H9 (cell line): Measurements from ENCODE around the gene NOX5. TPM values are rescaled to one million over a fixed set of nuclear protein-coding genes. Genes with fewer than 3 reads are reported as not detected.

Source experiments
- DNase-seq: peaks from one replicate; pipeline ENCODE4 v3.0.0-alpha.2; 2017
- H2AFZ ChIP-seq: one replicate; pipeline ENCODE4 v1.6.1; 2013; ENCODE audit warnings: mild to moderate bottlenecking, low read length, control low read depth, moderate library complexity
- H2AK5ac ChIP-seq: 2 replicates; pipeline ENCODE4 v1.6.1; 2013; ENCODE audit warnings: low read length, control low read depth, mixed read lengths; ENCODE audit not compliant: insufficient read length
- H2BK120ac ChIP-seq: one replicate; pipeline ENCODE4 v1.6.1; 2013; ENCODE audit warnings: low read depth, mild to moderate bottlenecking, low read length, control low read depth, inconsistent platforms; ENCODE audit not compliant: poor library complexity, severe bottlenecking
- H2BK12ac ChIP-seq: 2 replicates; pipeline ENCODE4 v1.6.1; 2013; ENCODE audit warnings: low read length, control low read depth, mixed read lengths, low read depth; ENCODE audit not compliant: insufficient read length
- H2BK15ac ChIP-seq: 2 replicates; pipeline ENCODE4 v1.6.1; 2013; ENCODE audit warnings: low read depth, low read length, control low read depth
- H2BK20ac ChIP-seq: one replicate; pipeline ENCODE4 v1.6.1; 2013; ENCODE audit warnings: low read depth, mild to moderate bottlenecking, low read length, control low read depth, inconsistent platforms; ENCODE audit not compliant: poor library complexity, severe bottlenecking
- H2BK5ac ChIP-seq: 2 replicates; pipeline ENCODE4 v1.6.1; 2013; ENCODE audit warnings: low read length, control low read depth, mixed read lengths; ENCODE audit not compliant: insufficient read length
- H3K14ac ChIP-seq: 2 replicates; pipeline ENCODE4 v1.6.1; 2013; ENCODE audit warnings: low read length, control low read depth; ENCODE audit not compliant: insufficient read depth
- H3K18ac ChIP-seq: 2 replicates; pipeline ENCODE4 v1.6.1; 2013; ENCODE audit warnings: low read depth, mild to moderate bottlenecking, mixed read lengths, low read length, control low read depth; ENCODE audit not compliant: insufficient read length
- H3K23ac ChIP-seq: 2 replicates; pipeline ENCODE4 v1.6.1; 2013; ENCODE audit warnings: low read length, control low read depth, mixed read lengths, low read depth; ENCODE audit not compliant: insufficient read length
- H3K23me2 ChIP-seq: 2 replicates; pipeline ENCODE4 v1.6.1; 2013; ENCODE audit warnings: low read depth, mild to moderate bottlenecking, mixed read lengths, low read length, control low read depth; ENCODE audit not compliant: insufficient read length, poor library complexity, severe bottlenecking
- H3K27ac ChIP-seq: 2 replicates; pipeline ENCODE4 v1.5.1; 2013; ENCODE audit warnings: low read length, control low read depth, mixed read lengths, low read depth; ENCODE audit not compliant: insufficient read length
- H3K27me3 ChIP-seq: 2 replicates; pipeline ENCODE4 v1.6.1; 2013; ENCODE audit warnings: low read length, control low read depth, inconsistent platforms; ENCODE audit not compliant: insufficient read depth
- H3K4ac ChIP-seq: 2 replicates; pipeline ENCODE4 v1.6.1; 2013; ENCODE audit warnings: low read depth, mild to moderate bottlenecking, control low read depth, inconsistent platforms, low read length, moderate library complexity
- H3K4me1 ChIP-seq: 2 replicates; pipeline ENCODE4 v1.6.1; 2013; ENCODE audit warnings: low read length, control low read depth, inconsistent platforms; ENCODE audit not compliant: insufficient read depth
- H3K4me2 ChIP-seq: 2 replicates; pipeline ENCODE4 v1.6.1; 2013; ENCODE audit warnings: low read length, control low read depth, mixed read lengths; ENCODE audit not compliant: insufficient read length, insufficient read depth
- H3K56ac ChIP-seq: 2 replicates; pipeline ENCODE4 v1.6.1; 2013; ENCODE audit warnings: low read depth, mild to moderate bottlenecking, mixed read lengths, low read length, control low read depth; ENCODE audit not compliant: insufficient read length
- H3K79me1 ChIP-seq: 2 replicates; pipeline ENCODE4 v1.6.1; 2013; ENCODE audit warnings: low read depth, mild to moderate bottlenecking, moderate library complexity, low read length, control low read depth, inconsistent platforms; ENCODE audit not compliant: insufficient read depth, poor library complexity, severe bottlenecking
- H3K79me2 ChIP-seq: 2 replicates; pipeline ENCODE4 v1.6.1; 2013; ENCODE audit warnings: low read length, control low read depth, inconsistent platforms; ENCODE audit not compliant: insufficient read depth
- H3K9ac ChIP-seq: 2 replicates; pipeline ENCODE4 v1.6.1; 2013; ENCODE audit warnings: low read length, control low read depth, mixed read lengths; ENCODE audit not compliant: insufficient read length; ENCODE audit errors: extremely low read depth
- H3K9me3 ChIP-seq: one replicate; pipeline ENCODE4 v1.6.1; 2013; ENCODE audit warnings: low read depth, low read length, inconsistent platforms; ENCODE audit not compliant: control insufficient read depth
- H3T11ph ChIP-seq: one replicate; pipeline ENCODE4 v1.6.1; 2013; ENCODE audit warnings: mild to moderate bottlenecking, low read length, control low read depth, inconsistent platforms
- H4K20me1 ChIP-seq: one replicate; pipeline ENCODE4 v1.6.1; 2013; ENCODE audit not compliant: control insufficient read depth, insufficient read length, insufficient read depth
- H4K5ac ChIP-seq: 2 replicates; pipeline ENCODE4 v1.6.1; 2013; ENCODE audit warnings: low read depth, mild to moderate bottlenecking, mixed read lengths, low read length, control low read depth; ENCODE audit not compliant: insufficient read length
- H4K8ac ChIP-seq: replicated peaks from 2 replicates; pipeline ENCODE4 v1.6.1; 2013; ENCODE audit warnings: low read length, control low read depth, mixed read lengths, low read depth; ENCODE audit not compliant: insufficient read length
- H4K91ac ChIP-seq: 2 replicates; pipeline ENCODE4 v1.6.1; 2013; ENCODE audit warnings: low read depth, mild to moderate bottlenecking, moderate library complexity, mixed read lengths, low read length, control low read depth; ENCODE audit not compliant: insufficient read length
- H3K27ac Mint-ChIP-seq, 3 experiments: 2 replicates in 2 of 3; 3 replicates in 1 of 3; pipeline ENCODE4 v1.8.0; 2020 to 2021; ENCODE audit warnings: mixed read lengths in 3 of 3, mild to moderate bottlenecking in 1 of 3, moderate library complexity in 1 of 3
- H3K27me3 Mint-ChIP-seq: 2 replicates; pipeline ENCODE4 v1.8.0; 2021; ENCODE audit warnings: low read depth, mild to moderate bottlenecking, moderate library complexity, mixed read lengths
- H3K36me3 Mint-ChIP-seq, 3 experiments: 2 replicates in 2 of 3; 3 replicates in 1 of 3; pipeline ENCODE4 v1.8.0; 2020 to 2021; ENCODE audit warnings: low read depth in 3 of 3, mixed read lengths in 3 of 3; ENCODE audit not compliant: insufficient read depth in 1 of 3
- H3K4me1 Mint-ChIP-seq, 2 experiments: 2 replicates each; pipeline ENCODE4 v1.8.0; 2020; ENCODE audit warnings: mixed read lengths in 2 of 2
- H3K4me3 Mint-ChIP-seq, 2 experiments: 2 replicates in 1 of 2; 3 replicates in 1 of 2; pipeline ENCODE4 v1.8.0; 2020 to 2021; ENCODE audit warnings: mild to moderate bottlenecking in 2 of 2, mixed read lengths in 2 of 2, moderate library complexity in 1 of 2
- H3K9me3 Mint-ChIP-seq, 2 experiments: 2 replicates in 1 of 2; 3 replicates in 1 of 2; pipeline ENCODE4 v1.8.0; 2020; ENCODE audit warnings: mild to moderate bottlenecking in 2 of 2, mixed read lengths in 2 of 2, moderate library complexity in 1 of 2
- CTCF ChIP-seq: fragments of 200-600 bp; sonication (generic); conservative IDR thresholded peaks from 3 replicates; pipeline ENCODE4 v1.8.0; 2021; ENCODE audit warnings: antibody characterized with exemption, mild to moderate bottlenecking
- WGBS: extraction: QIAGEN DNeasy Blood & Tissue Kit; methylation state at CpG from one replicate; pipeline ENCODE4 v1.1.7; 2013; ENCODE audit warnings: missing lambda C conversion rate, low lambda C conversion rate, mixed read lengths; ENCODE audit not compliant: insufficient read length; ENCODE audit errors: extremely low coverage; 5-methylcytosine and 5-hydroxymethylcytosine counted together
- total RNA-seq: library from RNA; stranded (reverse); gene quantifications from 2 replicates; pipeline ENCODE4 v1.2.1, GENCODE V29; 2021

Gene NOX5
- total RNA-seq, 1 experiment from 2014 or later: 0.04 TPM

GRCh38 chr15:69046781-69047180 is 32.3 kb downstream of the NOX5 start:
- H3K9me3 Mint-ChIP-seq: no peaks in the 10 kb centered on the region; a peak in 2 of 5 replicates

More at GRCh38 chr15:69046781-69047180, 32.3 kb downstream of the NOX5 start:
- H3K27ac ChIP-seq: no peak overlapping the region
- H3T11ph ChIP-seq: no peak overlapping the region
- no peaks in the 10 kb centered on the region for H3K79me1 ChIP-seq
- Mint-ChIP-seq H3K4me1 (peaks cover 13 to 19% of the 10 kb centered on the region in 2 experiments), H3K27ac (no peak overlapping the region), H3K4me3 (no peak overlapping the region), H3K27me3 (peaks cover 22% of the 10 kb centered on the region), H3K36me3 (no peaks in the 10 kb centered on the region)
- no peak overlapping the region for H2BK120ac ChIP-seq
- no peak overlapping the region for H2BK5ac ChIP-seq
- no peaks in the 10 kb centered on the region for H3K9me3 ChIP-seq
- H4K8ac ChIP-seq: no peak overlapping the region
- no peak for TF ChIP-seq CTCF
- H3K14ac ChIP-seq: no peak overlapping the region
- no peak overlapping the region for H4K91ac ChIP-seq
- H3K23ac ChIP-seq: no peak overlapping the region
- no peak overlapping the region for H4K5ac ChIP-seq
- no peaks in the 10 kb centered on the region; the same call in 1 of the 2 replicates for H3K4me1 ChIP-seq
- no peak overlapping the region for H2AFZ ChIP-seq
- H3K4ac ChIP-seq: no peak overlapping the region
- H3K4me2 ChIP-seq: no peak overlapping the region
- no peak for DNase-seq
- no peak overlapping the region for H3K56ac ChIP-seq
- no peak overlapping the region for H2AK5ac ChIP-seq
- no peak overlapping the region for H2BK15ac ChIP-seq
- H3K18ac ChIP-seq: no peak overlapping the region
- no peaks in the 10 kb centered on the region for H3K23me2 ChIP-seq
- no CpG with 5 or more reads among the region's 5 CpGs for WGBS
- H3K79me2 ChIP-seq: 0 out of 2 replicates have a peak, but pooled peaks cover 2% of the 10 kb centered on the region
- H3K27me3 ChIP-seq: no peaks in the 10 kb centered on the region; the same call in 1 of the 2 replicates
- no peak overlapping the region for H2BK20ac ChIP-seq
- H4K20me1 ChIP-seq: no peaks in the 10 kb centered on the region
- no peak overlapping the region for H3K9ac ChIP-seq
- no peak overlapping the region for H2BK12ac ChIP-seq
